ENCODE measurements around the gene ZNF511. TPM values are rescaled to one million over a fixed set of nuclear protein-coding genes. Genes with fewer than 3 reads are reported as not detected.

ZNF511 gene
- total and polyA plus RNA-seq, 2 donors (not counting 1 experiment from before 2014, with no cell fraction given) = 30.7 to 45.1 TPM

GRCh38 chr10:133312016-133312768, 3.5 kb downstream of the ZNF511 start:
- peaks cover 2% of the 10 kb centered on the region for H3K9me3 Mint-ChIP-seq (ENCODE audit: insufficient read depth)
- over 99% methylated on average over 16 of the region's 23 CpGs for WGBS (ENCODE audit: insufficient coverage)
- H3K36me3 ChIP-seq (replicated peaks in 1 of 2; ENCODE audit: control extremely low read depth in 1 of 2, control insufficient read depth in 1 of 2, extremely low read depth in 1 of 2, insufficient read depth in 2 of 2, low read length in 1 of 2) = peaks cover 0 to 31% of the 10 kb centered on the region in 2 experiments
- no peak overlapping the region for H2AFZ ChIP-seq (ENCODE audit: insufficient read depth, low read depth, low read length, poor library complexity, severe bottlenecking)
- no peak for DNase-seq
- peaks cover 9 to 20% of the 10 kb centered on the region in 2 donors for H3K4me1 ChIP-seq (ENCODE audit: control insufficient read depth in 2 of 2, insufficient read depth in 2 of 2, low read length in 2 of 2)
- no peak overlapping the region for H3K4me3 Mint-ChIP-seq
- H3K4me1 Mint-ChIP-seq = peaks cover 20% of the 10 kb centered on the region
- TF ChIP-seq EZH2 (IDR thresholded peaks at IDR 0.05; ENCODE audit: borderline replicate concordance, insufficient read depth, low read depth, low read length, poor library complexity, severe bottlenecking) (no peak), CTCF (IDR thresholded peaks at IDR 0.05) (no peak)
- no peak overlapping the region for H3K27ac ChIP-seq (ENCODE audit: low read length in 2 of 2)
- H3K79me2 ChIP-seq (ENCODE audit: control insufficient read depth, insufficient read depth, low read length) = peaks cover 14% of the 10 kb centered on the region
- H3K27ac Mint-ChIP-seq = no peak overlapping the region
- H3K9ac ChIP-seq (ENCODE audit: low read length) = no peak overlapping the region
- ChIA-PET CTCF (interaction anchor here (1.0 to 4.2 kb wide), 2 partner anchors 16 to 17 kb away, joined by 3 to 21 read pairs; no protein-coding TSS in a partner anchor), POLR2A (no interaction called here)
- ATAC-seq (ENCODE audit: low read depth) = no peak
- H3K4me3 ChIP-seq (ENCODE audit: control extremely low read depth in 1 of 5, extremely low read depth in 1 of 5, insufficient read depth in 1 of 5, low read depth in 2 of 5, low read length in 4 of 5) = no peak overlapping the region
- no peaks in the 10 kb centered on the region for H3K27me3 ChIP-seq (replicated peaks in 1 of 4; ENCODE audit: control extremely low read depth in 1 of 4, control insufficient read depth in 3 of 4, insufficient read depth in 4 of 4, low read length in 3 of 4)
- H4K20me1 ChIP-seq (ENCODE audit: control insufficient read depth, insufficient read depth, low read length, poor library complexity, severe bottlenecking) = peaks cover 18% of the 10 kb centered on the region
- H3K9me3 ChIP-seq (ENCODE audit: control extremely low read depth in 1 of 3, control insufficient read depth in 2 of 3, insufficient read depth in 1 of 3, low read length in 2 of 3) = peaks cover 0 to 10% (median 0%) of the 10 kb centered on the region in 3 donors
- intact Hi-C loops (cut with micrococcal nuclease) = loop anchor here (5.0 kb wide), 1 partner anchor 210 kb away; no protein-coding TSS in a partner anchor
- H3K27me3 Mint-ChIP-seq = no peaks in the 10 kb centered on the region
- no peak overlapping the region for H3K4me2 ChIP-seq (replicated peaks; ENCODE audit: low read depth, low read length, poor library complexity, severe bottlenecking)

- H3K27ac ChIP-seq (ENCODE audit: low read length in 2 of 2) = no peak overlapping the region
- CTCF ChIA-PET = interaction anchor here (4.2 kb wide), 1 partner anchor 16 kb away, joined by 21 read pairs; no protein-coding TSS in a partner anchor
- H3K9me3 ChIP-seq (ENCODE audit: control extremely low read depth in 1 of 3, control insufficient read depth in 2 of 3, insufficient read depth in 1 of 3, low read length in 2 of 3) = peaks cover 0 to 10% (median 0%) of the 10 kb centered on the region in 3 donors
- H2AFZ ChIP-seq (ENCODE audit: insufficient read depth, low read depth, low read length, poor library complexity, severe bottlenecking) = no peak overlapping the region
- no peak overlapping the region for H3K4me3 ChIP-seq (ENCODE audit: control extremely low read depth in 1 of 5, extremely low read depth in 1 of 5, insufficient read depth in 1 of 5, low read depth in 2 of 5, low read length in 4 of 5)
- H3K9ac ChIP-seq (ENCODE audit: low read length) = no peak overlapping the region
- H3K27me3 ChIP-seq (replicated peaks in 1 of 4; ENCODE audit: control extremely low read depth in 1 of 4, control insufficient read depth in 3 of 4, insufficient read depth in 4 of 4, low read length in 3 of 4) = no peaks in the 10 kb centered on the region
- peaks cover 0 to 31% of the 10 kb centered on the region in 2 experiments for H3K36me3 ChIP-seq (replicated peaks in 1 of 2; ENCODE audit: control extremely low read depth in 1 of 2, control insufficient read depth in 1 of 2, extremely low read depth in 1 of 2, insufficient read depth in 2 of 2, low read length in 1 of 2)
- intact Hi-C loops (cut with micrococcal nuclease) = loop anchor here (5.0 kb wide), 1 partner anchor 210 kb away; no protein-coding TSS in a partner anchor
- no peak for TF ChIP-seq CTCF (IDR thresholded peaks at IDR 0.05)
- no peak for TF ChIP-seq EZH2 (IDR thresholded peaks at IDR 0.05; ENCODE audit: borderline replicate concordance, insufficient read depth, low read depth, low read length, poor library complexity, severe bottlenecking)
- WGBS (ENCODE audit: insufficient coverage) = 96% methylated on average over 4 of the region's 9 CpGs
- no peak overlapping the region for H3K4me2 ChIP-seq (replicated peaks; ENCODE audit: low read depth, low read length, poor library complexity, severe bottlenecking)
- Mint-ChIP-seq H3K4me1 (peaks cover 15% of the 10 kb centered on the region), H3K9me3 (ENCODE audit: insufficient read depth) (peaks cover 2% of the 10 kb centered on the region), H3K27me3 (no peaks in the 10 kb centered on the region), H3K4me3 (no peak overlapping the region), H3K27ac (no peak overlapping the region)
- DNase-seq = no peak
- ATAC-seq (ENCODE audit: low read depth) = no peak
- H4K20me1 ChIP-seq (ENCODE audit: control insufficient read depth, insufficient read depth, low read length, poor library complexity, severe bottlenecking) = peaks cover 12% of the 10 kb centered on the region
- POLR2A ChIA-PET = no interaction called here
- H3K4me1 ChIP-seq (ENCODE audit: control insufficient read depth in 2 of 2, insufficient read depth in 2 of 2, low read length in 2 of 2) = peaks cover 4 to 14% of the 10 kb centered on the region in 2 donors
- H3K79me2 ChIP-seq (ENCODE audit: control insufficient read depth, insufficient read depth, low read length) = peaks cover 9% of the 10 kb centered on the region
These were observed 4.0 kb downstream of the ZNF511 start for GRCh38 chr10:133312769-133313145.
